Activated gamma-delta T cell treated with Interleukin-2 at 50 U/mL for 16 hours (primary cell): ENCODE measurements around the gene NPAT.
"Not testable (repeated sequence)": the region's sequence is repeated elsewhere in the genome, so short reads cannot be mapped to it uniquely, and the experiment has no call there.

Experiments
- DNase-seq: peaks from one replicate; pipeline ENCODE4 v3.0.0-alpha.2; 2020

Gene NPAT

DNA sequence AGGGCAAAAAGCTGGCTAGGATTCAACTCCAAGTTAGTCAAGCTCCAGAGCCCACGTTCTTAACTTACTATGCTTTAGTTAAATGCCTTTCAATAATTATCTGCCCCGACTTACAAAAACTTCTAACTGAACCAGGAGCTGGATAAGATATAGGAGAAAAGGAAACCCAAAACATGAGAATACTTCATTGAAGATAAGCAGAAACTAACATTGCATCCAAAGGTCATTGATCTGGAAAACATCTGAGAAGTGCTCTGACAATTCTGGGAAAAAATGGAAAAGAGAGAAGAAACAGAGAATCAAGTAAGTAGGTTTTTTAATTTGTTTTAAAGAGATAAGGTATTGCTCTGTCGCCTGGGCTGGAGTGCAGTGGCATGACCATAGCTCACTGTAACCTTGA is 73.9 kb downstream of the NPAT start:
- no peak for DNase-seq

DNA sequence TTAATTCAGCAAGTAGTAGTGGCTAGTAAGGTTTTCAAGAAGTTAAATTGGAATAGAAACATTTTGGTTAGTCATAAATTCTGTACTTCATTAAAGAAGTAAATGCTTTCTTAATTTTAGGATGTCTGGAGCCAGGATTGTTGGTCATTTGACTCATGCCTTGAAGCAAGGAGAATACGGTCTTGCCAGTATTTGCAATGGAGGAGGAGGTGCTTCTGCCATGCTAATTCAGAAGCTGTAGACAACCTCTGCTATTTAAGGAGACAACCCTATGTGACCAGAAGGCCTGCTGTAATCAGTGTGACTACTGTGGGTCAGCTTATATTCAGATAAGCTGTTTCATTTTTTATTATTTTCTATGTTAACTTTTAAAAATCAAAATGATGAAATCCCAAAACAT is 75.3 kb downstream of the NPAT start:
- no peak for DNase-seq

DNA sequence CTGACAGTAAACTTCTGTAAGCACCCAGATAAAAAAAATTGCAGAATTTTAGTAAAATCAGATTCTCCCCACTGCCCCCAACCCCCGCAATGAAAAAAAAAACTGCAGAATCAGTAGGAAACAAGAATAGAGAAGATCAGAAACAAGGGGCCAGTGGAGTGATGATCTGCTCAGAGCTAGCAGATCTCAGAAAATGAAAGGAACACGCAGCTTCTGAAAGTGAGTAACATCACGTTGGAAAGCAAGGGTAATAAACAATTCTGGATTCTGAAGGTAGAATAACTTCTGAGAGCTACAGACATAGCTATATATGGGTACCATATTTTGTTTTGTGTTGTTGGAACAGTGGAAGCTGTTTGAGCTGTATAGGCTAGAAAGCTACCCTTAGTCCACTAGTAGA is 77.8 kb downstream of the NPAT start:
- DNase-seq, result no peak

DNA sequence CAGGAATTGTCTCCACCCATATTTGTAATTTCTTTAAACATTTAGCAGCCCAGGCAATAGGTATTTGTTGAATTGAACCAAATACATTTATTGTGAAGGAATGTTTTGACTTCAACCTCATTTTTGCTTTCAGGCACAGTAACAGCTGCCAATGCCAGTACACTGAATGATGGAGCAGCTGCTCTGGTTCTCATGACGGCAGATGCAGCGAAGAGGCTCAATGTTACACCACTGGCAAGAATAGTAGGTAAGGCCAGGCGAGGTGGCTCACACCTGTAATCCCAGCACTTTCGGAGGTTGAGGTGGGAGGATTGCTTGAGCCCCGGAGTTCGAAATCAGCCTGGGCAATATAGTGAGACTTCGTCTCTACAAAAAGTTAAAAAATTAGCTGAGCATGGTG is 80.1 kb downstream of the NPAT start:
- DNase-seq, result no peak

DNA sequence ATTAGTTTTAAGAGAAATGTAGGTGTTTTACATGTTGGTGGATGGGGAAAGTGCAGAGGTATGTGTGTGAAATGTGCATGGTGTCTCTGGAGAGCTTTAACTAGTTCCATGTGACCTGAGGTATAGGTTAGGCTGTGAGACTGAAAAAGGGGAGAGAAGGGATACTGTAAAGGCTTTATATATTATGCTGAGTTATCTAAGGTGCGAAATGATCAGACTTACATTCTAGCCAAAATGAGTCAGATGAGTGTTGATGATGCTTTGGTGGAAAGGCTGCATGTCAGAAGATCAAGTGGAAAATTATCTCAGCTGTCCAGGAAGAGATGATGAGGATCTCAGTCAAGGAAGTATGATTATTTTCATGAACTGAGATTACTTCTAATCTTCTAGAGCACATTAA is 85.2 kb downstream of the NPAT start:
- DNase-seq, result no peak

DNA sequence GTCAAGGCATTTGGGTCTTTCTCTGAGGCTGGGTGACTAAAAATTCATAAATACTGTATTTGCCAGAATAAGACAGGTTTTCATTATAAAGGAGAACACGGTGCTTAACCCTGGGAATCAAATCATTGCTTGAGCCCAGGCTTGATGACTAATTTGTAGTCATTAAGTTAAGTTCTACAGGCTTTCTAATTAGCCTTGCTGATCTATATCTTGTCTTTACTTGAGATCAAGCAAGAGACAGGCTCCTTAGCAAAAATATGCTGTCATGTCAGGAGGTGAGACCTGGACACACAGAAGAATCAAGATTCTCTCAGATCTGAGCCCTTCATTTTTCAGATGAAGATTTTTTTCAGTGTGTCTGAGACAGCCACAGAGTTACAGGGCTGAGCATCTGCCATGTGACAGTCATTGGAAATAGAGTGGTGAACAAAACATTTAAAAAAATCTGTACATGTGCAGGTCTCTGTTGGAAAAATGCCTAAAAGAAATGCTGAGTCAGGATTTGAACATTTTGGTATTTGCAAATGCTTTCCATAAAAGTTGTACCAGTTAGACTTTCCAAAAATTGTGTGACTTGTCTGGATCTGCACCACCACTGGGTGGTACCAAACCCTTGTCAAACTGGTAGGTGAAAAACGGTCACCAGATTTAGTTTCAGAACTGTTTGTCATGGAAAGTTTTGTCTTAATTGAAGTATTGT is 86.4 kb downstream of the NPAT start:
- no peak for DNase-seq

GRCh38 chr11:108132993-108133538 is 89.4 kb downstream of the NPAT start:
- not testable (repeated sequence) for DNase-seq

DNA sequence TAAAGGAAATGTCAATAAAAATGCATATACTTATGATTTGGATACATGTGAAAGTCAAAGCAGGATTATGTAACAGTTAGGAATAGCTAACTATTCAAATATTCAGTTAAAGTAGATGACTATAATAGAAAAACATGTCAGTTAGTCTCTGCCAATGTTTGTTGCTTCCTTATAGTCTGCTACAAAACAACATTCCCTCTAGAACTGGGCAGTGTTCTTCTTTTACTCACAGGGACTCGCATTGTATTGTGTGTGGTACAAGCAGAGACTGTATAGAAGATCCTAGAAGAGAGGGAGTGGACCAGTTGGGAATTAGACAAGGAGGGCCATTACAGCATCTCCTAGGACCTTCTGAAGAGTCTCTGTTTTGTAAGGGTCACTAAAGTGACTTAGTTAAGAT is 90.4 kb downstream of the NPAT start:
- DNase-seq, result no peak

DNA sequence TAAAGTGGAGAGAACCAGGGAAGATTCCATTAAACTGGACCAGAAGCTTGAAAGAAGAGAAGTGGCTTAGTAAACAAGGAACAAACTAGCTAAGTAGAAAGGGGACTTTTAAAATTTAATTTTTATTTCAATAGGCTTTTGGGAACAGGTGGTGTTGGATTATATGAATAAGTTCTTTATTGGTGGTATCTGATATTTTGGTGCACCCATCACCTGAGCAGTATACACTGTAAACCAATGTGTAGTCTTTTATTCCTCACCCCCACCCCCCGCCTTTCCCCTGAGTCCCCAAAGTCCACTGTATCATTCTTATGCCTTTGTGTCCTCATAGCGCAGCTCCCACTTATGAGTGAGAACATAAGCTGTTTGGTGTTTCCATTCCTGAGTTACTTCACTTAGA is 93.7 kb downstream of the NPAT start:
- DNase-seq, result no peak

GRCh38 chr11:108125096-108125495 is 97.3 kb downstream of the NPAT start:
- no peak for DNase-seq

GRCh38 chr11:108122166-108122628 is 100.2 kb downstream of the NPAT start:
- no peak for DNase-seq

DNA sequence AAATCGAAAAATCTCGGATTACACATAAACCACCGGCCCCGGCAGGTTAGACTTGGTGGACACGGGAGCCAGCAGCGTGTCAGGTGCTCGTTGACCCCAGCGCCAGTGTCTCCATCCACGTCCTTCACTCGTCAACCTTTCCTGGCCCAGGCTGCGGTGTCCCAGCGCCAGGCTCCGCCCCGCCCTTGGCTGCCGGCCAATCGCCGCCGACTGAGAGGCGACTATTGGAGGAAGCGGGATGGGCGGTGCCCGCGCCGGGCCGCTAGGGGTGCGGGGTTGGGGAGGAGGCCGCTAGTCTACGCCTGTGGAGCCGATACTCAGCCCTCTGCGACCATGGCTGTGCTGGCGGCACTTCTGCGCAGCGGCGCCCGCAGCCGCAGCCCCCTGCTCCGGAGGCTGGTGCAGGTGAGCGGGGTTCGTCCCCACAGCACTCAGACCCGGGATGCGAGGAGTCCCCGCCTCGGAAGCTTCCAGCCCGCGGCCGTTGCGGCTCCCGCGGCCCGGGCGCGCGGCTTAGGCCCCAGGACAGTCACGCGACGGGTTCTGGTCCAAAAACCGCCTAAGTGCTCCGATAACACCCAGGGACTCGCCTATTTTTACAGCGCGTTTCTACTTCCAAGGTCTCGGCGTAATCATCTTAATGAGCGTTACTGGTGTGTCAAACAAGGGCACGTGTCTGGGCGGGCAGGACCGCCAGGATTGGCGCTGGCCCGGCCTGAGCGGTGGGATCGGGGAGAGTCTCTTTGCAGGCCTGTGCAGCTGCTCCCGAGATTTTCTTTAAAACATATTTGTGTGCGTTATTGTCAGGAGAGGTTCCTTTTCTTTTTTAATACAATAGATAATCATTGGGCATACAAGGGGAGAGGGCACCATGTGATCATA is 100.9 kb downstream of the NPAT start, which contains the start of gene ACAT1:
Gene ACAT1, plus strand, starts transcription at position 294 of the 882 bp plus-strand sequence. Its CDS starts 40 bp downstream, at position 334.
- DNase-seq, result peak; percentile 96

DNA sequence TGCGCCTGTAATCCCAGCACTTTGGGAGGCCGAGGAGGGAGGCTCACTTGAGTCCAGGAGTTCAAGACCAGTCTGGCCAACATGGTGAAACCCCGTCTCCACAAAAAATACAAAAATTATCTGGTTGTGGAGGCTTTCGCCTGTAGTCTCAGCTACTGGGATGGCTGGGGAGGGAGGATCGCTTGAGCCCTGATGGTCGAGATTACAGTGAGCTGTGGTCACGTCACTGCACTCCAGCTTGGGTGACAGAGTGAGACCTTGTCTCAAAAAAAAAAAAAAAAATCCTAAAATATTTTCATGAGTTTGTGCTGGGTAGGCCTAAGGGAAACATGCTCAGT is 101.5 kb downstream of the NPAT start:
- peak; percentile 3 for DNase-seq

- DNase-seq, result no peak
These were observed 104.6 kb downstream of the NPAT start for GRCh38 chr11:108117746-108118371.

- DNase-seq, result no peak
These were observed 106.8 kb downstream of the NPAT start for GRCh38 chr11:108115500-108116140.

DNA sequence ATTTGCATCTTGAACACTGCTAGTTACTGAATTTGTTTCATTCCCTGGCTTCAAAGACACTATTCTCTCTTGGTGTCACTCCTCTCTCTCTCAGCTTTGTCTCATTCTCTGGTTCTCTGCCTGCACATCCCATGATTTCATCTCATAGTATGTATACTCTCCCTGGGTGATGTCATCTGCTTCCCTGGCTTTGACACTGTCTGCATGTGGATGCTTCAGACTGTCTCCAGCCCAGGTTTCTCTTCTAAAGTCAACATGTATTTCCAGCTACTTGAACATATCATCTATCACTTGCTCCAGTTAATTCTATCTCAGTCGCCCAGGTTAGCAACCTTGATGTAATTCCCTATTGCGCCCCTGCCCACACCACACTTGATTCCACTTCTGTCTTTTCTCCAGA is 110.4 kb downstream of the NPAT start:
- no peak for DNase-seq

DNA sequence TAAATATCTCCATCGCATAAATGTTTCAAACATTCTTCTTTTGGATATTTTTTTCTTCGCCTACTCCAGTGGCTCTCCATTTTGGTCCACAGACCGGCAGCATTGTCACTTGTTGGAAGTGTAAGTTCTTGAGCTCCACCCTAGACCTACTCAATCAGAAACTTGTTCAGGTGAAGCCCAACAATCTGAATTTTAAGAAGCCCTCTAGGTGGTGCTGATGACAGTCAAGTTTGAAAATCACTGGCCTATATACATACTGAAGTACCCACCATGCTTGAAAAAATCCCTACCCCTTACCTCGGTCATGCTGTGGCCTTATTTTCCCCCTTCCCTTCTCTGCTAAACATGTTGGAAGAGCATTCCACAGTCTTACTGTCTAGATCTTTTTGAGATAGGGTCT is 111.3 kb downstream of the NPAT start:
- no peak for DNase-seq
